Heart right ventricle (tissue), 16 donors: ENCODE results near the gene KATNAL1. TPM values are rescaled to one million over a fixed set of nuclear protein-coding genes. Genes with fewer than 3 reads are reported as not detected.

Source experiments
- ATAC-seq, 8 donors: fragments of 200-7000 bp; cut with Tn5 transposase; one replicate each; pipeline ENCODE4 v1.9.1; 2020; ENCODE audit warnings: mild to moderate bottlenecking in 8 of 8, moderate library complexity in 8 of 8, moderate number of reproducible peaks in 1 of 8
- DNase-seq, 2 donors: peaks; one replicate each; pipeline ENCODE4 v3.0.0-alpha.2; 2020
- H3K27ac ChIP-seq, 10 donors: fragments of 200-600 bp; sonication (generic) in 2 of 10; one replicate each; pipeline versions ENCODE4 v1.5.0 to v1.8.0; 2020 to 2022; ENCODE audit warnings: mild to moderate bottlenecking in 3 of 10
- H3K27me3 ChIP-seq, 7 donors: fragments of 200-600 bp; one replicate each; pipeline ENCODE4 v1.8.0; 2021 to 2022; ENCODE audit warnings: mild to moderate bottlenecking in 2 of 7
- H3K36me3 ChIP-seq, 9 donors: fragments of 200-600 bp; sonication (generic) in 1 of 9; one replicate each; pipeline versions ENCODE4 v1.5.0 to v1.8.0; 2020 to 2022; ENCODE audit warnings: mild to moderate bottlenecking in 2 of 9
- H3K4me1 ChIP-seq, 9 donors: fragments of 200-600 bp; sonication (generic) in 1 of 9; one replicate each; pipeline versions ENCODE4 v1.5.0 to v1.8.0; 2020 to 2022; ENCODE audit warnings: mild to moderate bottlenecking in 4 of 9
- H3K4me3 ChIP-seq, 10 donors: fragments of 200-600 bp; sonication (generic) in 2 of 10; one replicate each; pipeline versions ENCODE4 v1.5.0 to v1.8.0; 2020 to 2022; ENCODE audit warnings: mild to moderate bottlenecking in 7 of 10, moderate library complexity in 2 of 10
- H3K9me3 ChIP-seq, 11 donors: fragments of 200-600 bp in 10 of 11; sonication (generic) in 2 of 11; one replicate each; pipeline versions ENCODE4 v1.5.0 to v1.8.0; 2013 to 2022; ENCODE audit warnings: mild to moderate bottlenecking in 2 of 11, control low read depth in 1 of 11, moderate library complexity in 1 of 11
- CTCF ChIP-seq, 9 donors: fragments of 200-600 bp; sonication (generic) in 2 of 9; IDR thresholded peaks; one replicate each; pipeline versions ENCODE4 v1.5.0 to v1.8.0; 2021 to 2022; ENCODE audit warnings: antibody characterized with exemption in 9 of 9, mild to moderate bottlenecking in 5 of 9, moderate library complexity in 1 of 9
- WGBS, 2 donors: extraction: QIAGEN DNeasy Blood & Tissue Kit; methylation state at CpG; one replicate each; pipeline ENCODE4 v1.1.7; 2013; ENCODE audit warnings: inconsistent platforms in 1 of 2; 5-methylcytosine and 5-hydroxymethylcytosine counted together
- intact Hi-C, 10 donors: fragments of 100-400 bp; cut with DNase I; formaldehyde crosslinking; loops; one replicate each; pipeline versions ENCODE4 v1.11.1 to v1.14.2; 2022
- polyA plus RNA-seq, 2 donors: library from polyadenylated mRNA; stranded (reverse); fragments of 200-250 nt; gene quantifications; one replicate each; pipeline ENCODE4 v1.2.3, GENCODE V29; 2013
- total RNA-seq, 10 donors: library from RNA; stranded (reverse); fragmentation: NEBNext Ultra II Directional in 3 of 10; extraction: Animal tissue kit (Norgen Biotek cat#: 25700) in 3 of 10; gene quantifications; one replicate each; pipeline versions ENCODE4 v1.2.1 to v1.2.4, GENCODE V29; 2021 to 2023
- donor health status: Arrhythmogenic right ventricular cardiomyopathy.
- donor health status: ischemic (EF 13 %, LVEDD 7.1; RV severe dilation, severe dysfunction).
- donor health status: healthy with polysubstance abuse.
- donor health status: DM: no; HTN: yes; CAD: no.
- donor health status: DM: no; HTN: no; CAD: no.
- donor health status: ischemic (EF 25% LVEDD 6.9; RV normal size, moderate dysfunction).
- donor health status: ischemic (EF 25% LVEDD 5.7; RV mildly dilated, moderate dysfunction).
- donor health status: healthy.
- donor health status: DM: yes; HTN: yes; CAD: no.
- donor health status: Ischemic cardiomyopathy.
- donor health status: ischemic (EF 35%, LVEDD 5.7; RV mildly dilated, moderate dysfunction).
- donor health status: nonischemic (EF 11% LVEDD 7.7; RV severe dilation, severe dysfunction).
- donor health status: DM: yes; HTN: yes; CAD: no.
- donor health status: PGD.
- donor health status: ischemic (EF 29% LVEDD 5.4; RV normal size, mild dysfunction).
- donor health status: nonischemic (EF 23%, LVEDD 6.1; RV moderate dilation, normal function).

Gene KATNAL1
- total and polyA plus RNA-seq, 12 donors = 5.1 to 61.9 (median 51.9) TPM

GRCh38 chr13:30299786-30300185 is 7.6 kb downstream of the KATNAL1 start:
- no peak overlapping the region for H3K27ac ChIP-seq
- peaks cover 0 to 50% (median 33%) of the 10 kb centered on the region in 9 donors for H3K4me1 ChIP-seq
- H3K36me3 ChIP-seq = no peaks in the 10 kb centered on the region
- DNase-seq (no peak), ATAC-seq (no peak)
- intact Hi-C loops = loop anchor here in 4 of 10 donors (10.0 kb wide), 2 partner anchors 105 to 315 kb away; partner anchors contain the start of gene USPL1 (in 2 of the 4)
- no peaks in the 10 kb centered on the region for H3K27me3 ChIP-seq
- H3K9me3 ChIP-seq = no peaks in the 10 kb centered on the region
- no peak overlapping the region for H3K4me3 ChIP-seq
- no peak for TF ChIP-seq CTCF (IDR thresholded peaks at IDR 0.05)

- H3K27ac ChIP-seq = no peak overlapping the region
- WGBS, 2 donors = 95 to 98% methylated on average over 2 of the region's 2 CpGs
- DNase-seq = no peak
- H3K27me3 ChIP-seq = no peaks in the 10 kb centered on the region
- no peak for TF ChIP-seq CTCF (IDR thresholded peaks at IDR 0.05)
- no peaks in the 10 kb centered on the region for H3K9me3 ChIP-seq
- ATAC-seq = no peak
- H3K4me3 ChIP-seq = no peak overlapping the region
- H3K36me3 ChIP-seq = no peaks in the 10 kb centered on the region
- H3K4me1 ChIP-seq = peaks cover 0 to 29% (median 7%) of the 10 kb centered on the region in 9 donors
- intact Hi-C loops = no loop called here
Observed at GRCh38 chr13:30295116-30295515, 12.2 kb downstream of the KATNAL1 start.

- H3K27ac ChIP-seq = no peak overlapping the region
- intact Hi-C loops = no loop called here
- H3K9me3 ChIP-seq = no peaks in the 10 kb centered on the region
- H3K4me3 ChIP-seq = no peak overlapping the region
- H3K36me3 ChIP-seq = no peaks in the 10 kb centered on the region
- no peak for TF ChIP-seq CTCF (IDR thresholded peaks at IDR 0.05)
- H3K4me1 ChIP-seq = peaks cover 0 to 30% (median 8%) of the 10 kb centered on the region in 9 donors
- peak in 1 of 8 donors; percentile 59 for ATAC-seq
- DNase-seq = no peak
- 47 to 70% methylated on average over 3 of the region's 3 CpGs for WGBS, 2 donors
- no peaks in the 10 kb centered on the region for H3K27me3 ChIP-seq
Observed at GRCh38 chr13:30294004-30294403, 13.3 kb downstream of the KATNAL1 start.

GRCh38 chr13:30292325-30292724 is 15.0 kb downstream of the KATNAL1 start:
- intact Hi-C loops = no loop called here
- H3K27ac ChIP-seq = no peak overlapping the region
- no peaks in the 10 kb centered on the region for H3K9me3 ChIP-seq
- no peak overlapping the region for H3K4me3 ChIP-seq
- no peaks in the 10 kb centered on the region for H3K36me3 ChIP-seq
- no peak for TF ChIP-seq CTCF (IDR thresholded peaks at IDR 0.05)
- H3K27me3 ChIP-seq = no peaks in the 10 kb centered on the region
- ATAC-seq (no peak), DNase-seq (no peak)
- H3K4me1 ChIP-seq = peaks cover 0 to 42% (median 8%) of the 10 kb centered on the region in 9 donors
